K562 (cell line): ENCODE data around the gene LENEP. TPM values are rescaled to one million over a fixed set of nuclear protein-coding genes. Genes with fewer than 3 reads are reported as not detected.

Source experiments
- BMI1 ChIP-seq: fragments of 150-350 bp; IDR thresholded peaks from 2 replicates; pipeline ENCODE4 v1.6.1; 2014; ENCODE audit warnings: low read length
- CXXC5 ChIP-seq: fragments of 250-450 bp; sonication (Bioruptor Pico); IDR thresholded peaks from 2 replicates; pipeline ENCODE4 v1.8.0; 2022; ENCODE audit warnings: inconsistent platforms, mild to moderate bottlenecking, moderate library complexity
- GATAD2B ChIP-seq: fragments of 450-650 bp; IDR thresholded peaks from 2 replicates; pipeline ENCODE4 v1.6.1; 2017; ENCODE audit warnings: mild to moderate bottlenecking, borderline replicate concordance
- L3MBTL2 ChIP-seq: fragments of 450-650 bp; IDR thresholded peaks from 2 replicates; pipeline ENCODE4 v1.6.1; 2016; ENCODE audit warnings: mild to moderate bottlenecking, moderate library complexity
- RBFOX2 ChIP-seq: fragments of 200-400 bp; formaldehyde crosslinking; IDR thresholded peaks from 2 replicates; pipeline ENCODE4 v1.6.1; 2017; ENCODE audit warnings: low read depth, mild to moderate bottlenecking, low read length, moderate library complexity
- RBM39 ChIP-seq: fragments of 200-400 bp; formaldehyde crosslinking; optimal IDR thresholded peaks from 2 replicates; pipeline ENCODE3; 2018; ENCODE audit warnings: low read depth, low read length
- REST ChIP-seq, 2 experiments: fragments of 450-650 bp; formaldehyde crosslinking in 1 of 2; IDR thresholded peaks; 2 replicates each; pipeline versions ENCODE4 v1.4.0 to v1.6.1; 2014 to 2020; ENCODE audit warnings: mild to moderate bottlenecking in 2 of 2, borderline replicate concordance in 1 of 2, low read depth in 1 of 2
- TEAD2 ChIP-seq: fragments of 450-650 bp; IDR thresholded peaks from 2 replicates; pipeline ENCODE4 v1.6.1; 2016; ENCODE audit warnings: missing genetic modification characterization, control low read depth, missing compliant biosample characterization
- ZBTB9 ChIP-seq: fragments of 450-650 bp; formaldehyde crosslinking; IDR thresholded peaks from 2 replicates; pipeline ENCODE4 v1.4.0; 2020; ENCODE audit warnings: mild to moderate bottlenecking, moderate library complexity
- ZNF280B ChIP-seq: fragments of 250-450 bp; sonication (Bioruptor Pico); IDR thresholded peaks from 2 replicates; pipeline ENCODE4 v1.5.1; 2021; ENCODE audit warnings: mild to moderate bottlenecking
- ZNF780A ChIP-seq: fragments of 250-450 bp; sonication (Bioruptor Pico); IDR thresholded peaks from 2 replicates; pipeline ENCODE4 v1.5.0; 2021; ENCODE audit warnings: mild to moderate bottlenecking
- polyA plus RNA-seq, 8 experiments: library from polyadenylated mRNA; depleted of rRNA in 4 of 8; stranded (reverse) in 5 of 8; unstranded in 3 of 8; fragments of >200 nt; fragmentation: Nextera tagmentation in 2 of 8; fragmentation: Illumina TruSeq in 1 of 8; extraction: Ambion mirVana in 2 of 8; extraction: Trizol in 1 of 8; gene quantifications; 2 replicates each; pipeline versions ENCODE4 v1.2.1 to v1.2.3, GENCODE V29; 2011 to 2014; ENCODE audit warnings: inconsistent platforms in 1 of 8, missing spikeins in 1 of 8
- total RNA-seq, 7 experiments: library from RNA; depleted of rRNA in 6 of 7; stranded (reverse); fragments of >200 nt in 6 of 7; fragmentation: Illumina TruSeq in 2 of 7; extraction: Trizol in 2 of 7; gene quantifications; 2 replicates each; pipeline versions ENCODE4 v1.2.1 to v1.2.3, GENCODE V29; 2011 to 2021; ENCODE audit warnings: low replicate concordance in 1 of 7
- TF ChIP-seq, protein P1 (sequence below): sonication (generic); formaldehyde crosslinking; IDR thresholded peaks from 2 replicates; pipeline ENCODE4 v1.8.0; 2022; ENCODE audit warnings: mild to moderate bottlenecking, missing genetic modification reagents, borderline replicate concordance

Gene LENEP
- total and polyA plus RNA-seq, 9 of the 15 experiments (the other 6 are each of a cell fraction or from before 2014, with no cell fraction given) = 0.23 to 0.87 (median 0.67) TPM; not detected in 5

- TF ChIP-seq, protein P1, sequence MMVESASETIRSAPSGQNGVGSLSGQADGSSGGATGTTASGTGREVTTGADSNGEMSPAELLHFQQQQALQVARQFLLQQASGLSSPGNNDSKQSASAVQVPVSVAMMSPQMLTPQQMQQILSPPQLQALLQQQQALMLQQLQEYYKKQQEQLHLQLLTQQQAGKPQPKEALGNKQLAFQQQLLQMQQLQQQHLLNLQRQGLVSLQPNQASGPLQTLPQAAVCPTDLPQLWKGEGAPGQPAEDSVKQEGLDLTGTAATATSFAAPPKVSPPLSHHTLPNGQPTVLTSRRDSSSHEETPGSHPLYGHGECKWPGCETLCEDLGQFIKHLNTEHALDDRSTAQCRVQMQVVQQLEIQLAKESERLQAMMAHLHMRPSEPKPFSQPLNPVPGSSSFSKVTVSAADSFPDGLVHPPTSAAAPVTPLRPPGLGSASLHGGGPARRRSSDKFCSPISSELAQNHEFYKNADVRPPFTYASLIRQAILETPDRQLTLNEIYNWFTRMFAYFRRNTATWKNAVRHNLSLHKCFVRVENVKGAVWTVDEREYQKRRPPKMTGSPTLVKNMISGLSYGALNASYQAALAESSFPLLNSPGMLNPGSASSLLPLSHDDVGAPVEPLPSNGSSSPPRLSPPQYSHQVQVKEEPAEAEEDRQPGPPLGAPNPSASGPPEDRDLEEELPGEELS (CRISPR knock-in tag) = peak; percentile 17; the same call in 1 of the 2 replicates
- TF ChIP-seq RBFOX2 = peak; percentile 14; the same call in 1 of the 2 replicates
- no peak for TF ChIP-seq TEAD2 (tag)
- 0 out of 2 replicates have a peak, but pooled peaks have one; percentile 24 for TF ChIP-seq ZNF780A (CRISPR knock-in tag)
- 0 out of 2 replicates have a peak, but pooled peaks have one; percentile 38 for TF ChIP-seq CXXC5 (CRISPR knock-in tag)
- TF ChIP-seq GATAD2B = no peak
- no peak for TF ChIP-seq L3MBTL2
- 0 out of 2 replicates have a peak, but pooled peaks have one; percentile 44 for TF ChIP-seq ZBTB9 (CRISPR knock-in tag)
- no peak for TF ChIP-seq ZNF280B (CRISPR knock-in tag)
- no peak for TF ChIP-seq BMI1
- TF ChIP-seq REST (IDR thresholded peaks at IDR 0.05; ENCODE audit: borderline replicate concordance) = no peak
- 0 out of 2 replicates have a peak, but pooled peaks have one; percentile 45 for TF ChIP-seq REST (CRISPR knock-in tag; IDR thresholded peaks at IDR 0.05; ENCODE audit: low read depth)
- no peak for TF ChIP-seq RBM39
Observed at GRCh38 chr1:155004352-155005075, 11.1 kb downstream of the LENEP start (continued).
